Measurements from ENCODE around the gene ITGB3.
"Not testable (repeated sequence)": the region's sequence is repeated elsewhere in the genome, so short reads cannot be mapped to it uniquely, and the experiment has no call there.

The ITGB3 gene

DNA sequence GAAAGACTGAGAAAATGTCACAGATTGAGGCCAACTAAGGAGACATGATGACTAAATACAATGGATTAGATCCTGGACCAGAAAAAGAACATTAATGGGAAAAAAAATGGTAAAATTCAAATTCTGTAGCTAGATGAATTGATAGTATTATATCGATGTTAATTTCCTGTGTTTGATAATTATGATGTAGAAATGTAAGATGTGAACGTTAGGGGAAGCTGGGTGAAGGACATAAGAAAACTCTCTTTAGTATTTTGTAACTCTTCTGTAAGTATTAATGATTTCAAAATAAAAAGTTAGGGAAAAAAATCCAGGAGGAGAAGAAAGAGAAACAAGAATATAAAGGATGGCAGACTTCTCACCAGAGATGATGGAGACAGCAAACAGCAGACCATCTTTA lies 2.8 kb upstream of the ITGB3 start:
- DNase-seq: no peak

DNA sequence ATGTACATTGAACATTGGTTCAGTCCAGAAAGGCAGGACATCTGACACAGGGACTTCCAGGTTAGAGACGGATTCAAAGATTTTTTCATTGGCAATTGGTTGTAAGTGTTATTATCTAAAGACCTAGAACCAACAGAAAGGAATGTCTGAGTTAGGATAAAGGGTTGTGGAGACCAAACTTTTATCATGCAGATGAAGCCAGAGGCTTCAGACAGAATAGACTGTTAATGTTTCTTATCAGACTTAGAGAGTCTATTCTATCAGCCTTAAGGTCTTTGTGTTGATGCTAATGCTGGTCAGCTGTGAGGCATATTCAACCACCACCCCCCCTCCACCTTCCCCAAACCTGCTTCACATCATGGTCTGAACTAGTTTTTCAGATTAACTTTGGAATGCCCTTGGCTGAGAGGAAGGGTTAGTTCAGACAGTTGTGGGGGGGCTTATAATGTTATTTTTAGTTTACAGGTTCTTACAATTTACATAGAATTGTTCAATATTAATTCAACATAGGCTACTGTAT lies 2.1 kb upstream of the ITGB3 start:
- no peak for DNase-seq

DNA sequence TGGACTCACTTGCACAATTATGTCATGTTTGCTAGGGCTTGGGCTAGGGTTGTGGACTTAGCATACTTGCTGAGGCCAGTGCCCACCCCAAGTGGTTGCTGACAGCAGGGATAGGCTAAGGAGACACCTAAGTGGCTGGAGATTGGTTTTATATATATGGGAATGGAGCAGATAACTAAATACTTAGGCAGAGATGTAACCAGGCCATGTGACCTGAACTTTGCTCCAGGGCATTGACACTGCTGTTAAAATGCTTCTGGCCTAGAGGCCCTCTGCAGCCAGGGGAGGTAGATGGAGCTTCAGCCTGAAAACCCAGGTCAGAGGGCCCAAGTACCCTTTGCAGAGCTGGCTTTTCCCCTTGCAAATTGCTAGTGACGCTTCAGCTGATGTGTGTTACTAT lies 1.4 kb upstream of the ITGB3 start:
- no peak for DNase-seq

DNA sequence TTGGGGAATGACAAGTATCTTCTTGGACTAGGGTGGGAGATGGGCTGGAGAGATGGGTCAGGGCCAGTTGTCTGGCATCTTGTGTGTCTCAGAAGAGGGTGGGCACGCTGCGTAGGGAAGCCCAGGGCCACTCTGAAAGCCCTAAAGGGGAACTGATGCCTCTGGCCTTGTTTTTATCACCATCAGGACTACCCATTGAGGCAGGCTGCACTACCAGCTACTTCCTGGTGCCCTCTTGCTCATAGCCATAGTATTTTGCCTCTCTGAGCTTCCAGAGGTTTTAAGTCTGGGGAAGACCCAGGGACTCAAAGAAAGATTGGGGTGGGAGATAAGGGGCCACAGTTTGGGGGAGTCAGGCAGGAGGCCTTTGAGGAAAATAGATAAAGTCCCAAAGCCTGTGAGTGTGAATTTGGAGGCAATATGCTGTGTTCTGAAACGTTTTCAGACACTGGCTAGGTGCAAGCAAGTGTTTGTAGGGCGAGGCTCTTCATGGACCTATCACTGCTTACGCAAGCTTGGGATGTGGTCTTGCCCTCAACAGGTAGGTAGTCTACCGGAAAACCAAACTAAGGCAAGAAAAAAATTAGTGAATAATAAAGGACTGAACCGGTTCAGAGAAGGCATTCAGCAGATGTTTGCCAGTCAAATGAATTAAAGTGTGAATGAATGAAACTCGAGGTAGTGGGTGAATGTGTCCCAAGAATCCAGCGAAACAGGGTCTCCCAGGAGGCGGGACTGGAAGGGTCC lies 688 bp upstream of the ITGB3 start:
- no peak for DNase-seq

DNA sequence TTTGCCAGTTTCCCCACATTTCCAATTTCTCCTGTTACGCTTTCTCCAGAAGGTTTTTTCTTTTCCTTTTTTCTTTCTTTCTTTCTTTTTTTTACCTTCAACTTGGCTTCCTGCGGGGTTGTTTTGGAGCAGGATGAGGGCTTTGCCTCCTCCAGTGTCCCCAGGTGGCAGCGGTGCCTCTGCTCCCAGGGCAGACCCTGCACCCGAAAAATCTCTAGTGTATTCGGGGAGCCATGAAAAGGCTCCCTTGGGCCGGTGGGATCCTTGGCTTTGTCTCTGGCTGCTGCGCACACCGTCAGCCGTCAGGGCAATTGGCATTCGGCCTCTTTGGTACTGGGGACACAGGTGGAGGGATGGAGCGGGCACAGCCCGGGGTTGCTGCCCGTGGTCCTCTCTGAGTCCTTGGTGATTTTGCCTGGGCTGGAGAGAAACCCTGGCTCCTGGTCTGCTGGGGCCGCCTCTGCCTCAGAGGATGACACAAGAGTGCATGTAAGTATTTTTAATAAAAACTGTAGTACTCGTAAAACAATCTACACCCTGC lies 846 bp downstream of the ITGB3 start:
- no peak for DNase-seq

DNA sequence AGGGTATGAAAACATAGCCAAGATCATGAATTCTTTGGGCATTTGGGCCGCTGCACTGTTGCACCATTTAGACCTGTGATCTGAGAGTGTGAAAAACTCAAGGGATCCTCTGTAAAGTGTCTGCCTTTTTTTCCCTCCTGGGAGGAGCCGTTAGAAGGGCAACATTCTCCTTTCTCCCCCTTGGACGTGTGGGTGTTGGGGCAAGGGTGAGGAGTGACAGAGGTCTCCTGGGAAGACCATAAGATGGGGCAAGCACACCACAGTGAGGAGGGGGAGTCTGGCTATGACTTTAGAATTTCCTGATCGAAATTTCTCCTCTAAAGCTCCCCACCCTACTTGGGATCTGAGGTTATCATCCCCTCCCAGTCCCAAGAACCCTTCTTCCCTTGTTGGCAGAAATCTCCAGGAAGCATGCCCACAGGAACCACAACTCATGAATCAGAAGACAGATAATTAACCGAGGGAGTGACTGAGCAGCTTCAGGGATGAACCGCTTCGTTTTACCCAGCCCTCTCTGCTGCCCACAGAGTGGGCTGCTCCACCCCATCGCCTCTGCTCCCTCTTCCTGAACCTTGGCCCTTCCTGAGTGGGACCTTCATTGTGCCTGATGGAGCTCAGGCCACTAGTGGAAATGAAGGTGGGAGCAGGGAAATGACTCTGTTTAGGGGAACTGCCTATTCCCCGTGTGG lies 4.2 kb downstream of the ITGB3 start:
- no peak for DNase-seq

DNA sequence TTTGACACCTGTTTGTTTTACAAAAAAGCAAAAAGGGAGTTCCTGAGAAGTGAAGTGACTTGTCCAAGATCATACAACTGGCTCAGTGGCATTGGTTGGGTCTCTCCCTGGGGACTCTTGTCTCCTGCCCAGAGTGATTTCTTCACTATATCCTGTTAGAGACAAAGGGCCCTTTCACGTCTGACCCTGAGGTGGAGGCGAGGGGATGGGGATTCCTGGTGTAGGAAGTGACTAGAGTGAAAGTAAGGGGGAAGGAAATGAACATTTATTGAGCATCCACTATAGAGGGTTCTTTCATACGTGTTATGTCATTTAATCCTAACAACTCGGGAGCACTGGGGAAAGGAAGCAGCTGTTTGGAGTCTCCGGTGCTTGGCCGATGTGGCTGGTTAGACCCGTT lies 9.0 kb downstream of the ITGB3 start:
- DNase-seq: no peak

DNA sequence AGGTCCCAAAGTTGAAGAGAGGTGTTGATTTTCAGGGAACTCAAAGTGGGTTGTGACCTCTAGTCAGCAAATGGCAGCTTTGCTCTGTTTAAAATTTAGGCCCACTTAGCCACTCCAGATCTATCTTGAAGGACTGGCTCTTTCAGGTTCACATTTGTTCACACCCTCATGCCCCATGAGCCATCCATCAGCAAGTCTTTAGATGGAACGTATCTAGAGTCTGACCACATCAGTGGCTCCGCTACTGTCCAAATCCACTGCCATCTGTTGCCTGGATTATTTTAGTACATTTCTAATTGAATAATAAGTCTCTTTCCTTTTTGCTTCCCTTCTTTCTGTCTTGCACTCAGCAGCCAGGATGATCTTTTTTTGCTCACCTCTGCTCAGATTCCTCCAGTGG lies 10.5 kb downstream of the ITGB3 start:
- DNase-seq: no peak

DNA sequence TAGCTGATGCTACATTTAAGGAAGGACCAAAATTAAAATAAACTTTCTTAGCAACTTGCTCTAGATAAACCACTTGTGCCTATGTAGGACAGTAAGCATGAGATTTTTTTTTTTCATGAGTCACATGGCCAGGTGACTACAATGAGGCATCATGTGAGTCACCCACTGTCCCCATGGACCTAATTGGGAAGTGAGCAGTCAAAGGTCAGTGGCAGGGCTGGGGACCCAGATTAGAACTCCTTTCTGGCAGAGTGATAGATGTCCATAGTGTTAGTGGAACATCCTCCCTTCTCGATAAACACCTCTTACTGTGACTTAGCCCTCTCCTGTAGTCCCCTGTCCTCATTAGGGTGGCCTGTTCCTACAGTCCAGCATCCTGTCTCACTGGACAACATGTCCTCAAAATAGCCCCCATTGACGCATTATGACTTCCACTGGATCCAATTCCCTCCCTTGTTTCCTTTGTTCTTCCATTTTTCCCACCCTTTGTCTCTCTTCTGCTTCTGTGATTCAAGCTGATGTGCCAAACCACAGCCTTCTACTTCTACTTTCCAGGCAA lies 12.4 kb downstream of the ITGB3 start:
- no peak for DNase-seq

DNA sequence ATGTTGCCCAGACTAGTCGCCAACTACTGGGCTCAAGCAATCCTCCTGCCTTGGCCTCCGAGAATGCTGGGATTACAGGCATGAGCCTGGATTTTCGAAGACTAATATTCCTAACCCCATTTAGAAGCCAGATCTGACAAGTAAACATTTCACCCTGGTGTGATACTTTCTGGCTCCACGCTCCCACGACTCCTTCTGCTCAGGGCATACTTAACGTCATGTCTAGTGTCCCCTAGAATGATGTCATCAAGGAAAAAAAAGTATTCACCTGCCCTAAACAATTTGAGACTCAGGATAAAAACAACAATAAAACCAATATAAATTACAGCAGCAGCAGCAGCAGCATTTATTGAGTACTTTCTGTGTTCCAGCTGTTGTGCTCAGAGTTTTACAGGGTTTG lies 13.2 kb downstream of the ITGB3 start:
- DNase-seq: no peak

DNA sequence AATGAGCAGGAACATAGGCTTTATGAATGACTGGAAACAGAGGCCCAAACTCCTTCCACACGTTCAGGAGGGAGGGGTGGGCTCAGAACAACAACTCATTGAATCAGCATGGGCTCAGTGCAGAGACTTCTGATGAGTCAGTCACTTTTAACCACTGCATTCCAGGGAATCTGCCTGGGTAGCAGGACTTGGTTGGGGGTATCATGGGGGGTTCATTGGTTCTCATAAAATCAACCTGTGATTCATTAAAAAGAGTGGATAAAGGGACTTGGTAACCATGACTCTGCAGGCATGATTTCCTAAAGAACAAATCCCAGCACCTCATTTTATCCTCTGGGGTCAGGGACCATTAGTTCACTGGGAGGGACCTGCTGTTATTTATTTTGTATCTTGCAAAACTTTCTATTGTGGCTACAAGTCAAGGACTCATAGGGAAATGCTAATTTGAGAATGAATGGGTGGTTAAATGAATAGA lies 13.8 kb downstream of the ITGB3 start:
- no peak for DNase-seq

DNA sequence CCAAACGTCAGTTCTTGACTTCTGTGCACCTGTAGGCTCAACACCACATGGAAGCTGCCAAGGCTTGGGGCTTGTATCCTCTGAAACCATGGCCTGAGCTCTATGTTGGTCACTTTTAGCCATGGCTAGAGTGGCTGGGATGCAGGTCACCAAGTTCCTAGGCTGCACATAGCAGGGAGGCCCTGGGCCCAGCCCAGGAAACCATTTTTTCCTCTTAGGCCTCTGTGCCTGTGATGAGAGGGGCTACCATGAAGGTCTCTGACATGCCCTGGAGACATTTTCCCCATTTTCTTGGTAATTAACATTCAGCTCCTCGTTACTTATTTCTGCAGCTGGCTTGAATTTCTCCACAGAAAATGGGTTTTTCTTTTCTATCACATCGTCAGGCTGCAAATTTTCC lies 15.3 kb downstream of the ITGB3 start:
- DNase-seq: not testable (repeated sequence)

DNA sequence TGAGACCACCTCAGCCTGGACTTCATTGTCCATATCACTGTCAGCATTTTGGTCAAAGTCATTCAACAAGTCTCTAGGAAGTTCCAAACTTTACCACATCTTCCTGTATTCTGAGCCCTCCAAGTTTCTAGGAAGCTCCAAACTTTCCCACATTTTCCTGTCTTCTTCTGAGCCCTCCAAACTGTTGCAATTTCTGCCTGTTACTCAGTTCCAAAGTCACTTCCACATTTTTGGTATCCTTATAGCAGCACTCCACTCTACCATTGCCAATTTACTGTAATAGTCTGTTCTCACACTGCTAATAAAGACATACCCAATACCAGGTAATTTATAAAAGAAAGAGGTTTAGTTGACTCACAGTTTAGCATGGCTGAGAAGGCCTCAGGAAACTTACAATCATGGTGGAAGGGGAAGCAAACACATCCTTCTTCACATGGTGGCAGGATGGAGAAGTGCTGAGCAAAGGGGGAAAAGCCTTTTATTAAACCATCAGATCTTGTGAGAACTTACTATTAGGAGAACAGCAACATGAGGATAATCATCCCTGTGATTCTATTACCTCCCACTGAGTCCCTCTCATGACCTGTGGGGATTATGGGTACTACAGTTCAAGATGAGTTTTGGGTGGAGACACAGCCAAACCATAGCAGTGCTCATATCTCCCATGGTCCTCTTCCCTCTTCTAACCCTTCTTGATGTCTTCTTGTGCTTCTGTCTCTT lies 16.1 kb downstream of the ITGB3 start:
- DNase-seq: not testable (repeated sequence)

DNA sequence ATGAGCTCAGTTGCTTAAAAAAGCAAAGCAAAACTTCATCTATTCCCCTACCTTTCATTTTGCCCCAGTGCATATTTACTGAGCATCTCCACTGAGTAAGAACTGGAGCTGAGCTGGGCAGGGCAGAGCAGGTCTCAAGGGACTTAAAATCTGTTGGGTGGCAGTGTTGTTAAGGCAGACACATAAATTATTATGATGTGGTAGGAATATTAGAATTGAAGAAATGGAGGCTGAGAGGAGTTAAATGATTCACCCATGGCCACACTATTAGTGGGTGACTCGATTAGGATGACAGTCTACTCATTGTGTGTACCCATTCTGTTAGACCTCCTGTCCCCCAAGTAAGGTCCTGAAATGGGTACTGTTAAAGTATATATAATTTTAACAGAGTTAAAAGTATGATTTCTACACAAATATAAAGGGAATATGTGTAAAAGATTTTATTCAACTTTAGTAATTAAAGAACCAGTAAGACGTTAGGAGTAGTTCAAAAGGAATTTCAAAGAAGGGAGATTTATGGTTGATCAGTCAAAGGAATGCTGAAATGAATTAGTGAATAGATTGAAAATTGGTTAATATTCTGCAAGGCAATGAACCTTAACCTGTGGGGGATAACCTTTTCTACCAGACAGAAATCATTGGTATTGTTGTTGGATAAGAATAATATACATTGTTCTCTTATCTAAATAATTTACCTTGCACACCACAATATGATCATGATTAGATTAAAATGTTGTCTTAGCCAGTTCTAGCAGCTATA lies 17.5 kb downstream of the ITGB3 start:
- no peak for DNase-seq

DNA sequence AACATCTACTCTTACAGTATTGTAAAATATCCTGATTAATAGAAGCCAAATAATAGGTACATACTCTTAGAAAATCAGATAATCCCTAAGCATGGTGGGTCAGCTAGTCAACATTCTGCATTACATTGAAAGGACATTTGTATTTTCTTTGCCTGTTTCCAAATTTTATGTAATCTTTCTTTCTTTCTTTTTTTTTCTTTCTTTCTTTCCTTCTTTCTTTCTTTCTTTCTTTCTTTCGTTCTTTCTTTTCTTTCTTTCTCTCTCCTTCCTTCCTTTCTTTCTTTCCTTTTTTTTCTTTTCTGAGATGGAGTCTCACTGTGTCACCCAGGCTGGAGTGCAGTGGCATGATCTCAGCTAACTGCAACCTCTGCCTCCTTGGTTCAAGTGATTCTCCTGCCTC lies 18.9 kb downstream of the ITGB3 start:
- no peak for DNase-seq

DNA sequence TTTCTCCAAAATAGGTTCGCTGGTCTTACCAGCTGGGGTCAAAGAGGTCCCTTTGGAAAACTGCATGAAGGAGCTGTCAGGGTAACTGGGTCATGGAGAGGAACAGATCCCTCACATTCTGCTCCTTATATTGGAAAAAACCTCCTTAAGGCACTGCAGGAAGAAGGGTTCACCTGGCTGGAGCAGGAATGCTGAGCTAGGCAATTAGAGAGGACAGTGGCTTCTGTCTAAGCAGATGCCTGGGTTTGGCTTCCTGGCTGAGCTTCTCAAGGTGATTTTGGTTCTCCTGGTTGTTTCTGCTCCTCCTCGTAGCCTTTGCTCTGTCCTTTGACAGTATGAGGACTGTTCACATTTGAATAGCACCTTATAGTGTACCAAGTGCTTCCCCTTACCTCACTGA lies 19.6 kb downstream of the ITGB3 start:
- DNase-seq: no peak

DNA sequence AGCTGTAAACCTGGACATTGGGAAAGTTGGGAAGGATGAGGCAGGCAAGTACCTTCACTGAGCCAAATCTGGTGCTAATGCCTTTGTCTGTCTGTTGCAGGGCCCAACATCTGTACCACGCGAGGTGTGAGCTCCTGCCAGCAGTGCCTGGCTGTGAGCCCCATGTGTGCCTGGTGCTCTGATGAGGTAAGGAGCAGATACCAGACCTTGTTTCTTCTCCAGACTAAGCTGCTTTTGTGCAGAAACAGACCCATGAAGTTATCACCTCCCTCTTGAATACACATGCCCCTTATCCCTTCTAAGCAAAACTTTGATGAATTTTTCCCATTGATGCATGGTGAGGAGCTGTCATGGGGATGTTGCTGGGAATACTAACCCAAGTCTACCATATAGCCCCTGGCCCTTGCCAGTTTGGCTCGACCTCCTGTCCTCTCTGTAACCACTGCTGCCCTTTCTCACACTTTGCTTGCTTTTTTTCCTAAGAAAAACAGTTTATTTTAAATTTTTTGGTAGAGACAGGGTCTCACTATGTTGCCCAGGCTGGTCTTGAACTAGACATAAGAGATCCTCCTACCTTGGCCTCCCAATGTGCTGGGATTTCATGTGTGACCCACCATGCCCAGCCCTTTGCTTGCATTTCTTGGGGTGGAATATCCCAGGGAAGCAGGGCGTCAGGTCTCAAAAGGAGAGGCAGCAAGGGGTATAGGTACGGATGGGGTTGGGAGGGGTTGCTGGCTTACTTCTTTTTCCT lies 20.9 kb downstream of the ITGB3 start:
- no peak for DNase-seq

DNA sequence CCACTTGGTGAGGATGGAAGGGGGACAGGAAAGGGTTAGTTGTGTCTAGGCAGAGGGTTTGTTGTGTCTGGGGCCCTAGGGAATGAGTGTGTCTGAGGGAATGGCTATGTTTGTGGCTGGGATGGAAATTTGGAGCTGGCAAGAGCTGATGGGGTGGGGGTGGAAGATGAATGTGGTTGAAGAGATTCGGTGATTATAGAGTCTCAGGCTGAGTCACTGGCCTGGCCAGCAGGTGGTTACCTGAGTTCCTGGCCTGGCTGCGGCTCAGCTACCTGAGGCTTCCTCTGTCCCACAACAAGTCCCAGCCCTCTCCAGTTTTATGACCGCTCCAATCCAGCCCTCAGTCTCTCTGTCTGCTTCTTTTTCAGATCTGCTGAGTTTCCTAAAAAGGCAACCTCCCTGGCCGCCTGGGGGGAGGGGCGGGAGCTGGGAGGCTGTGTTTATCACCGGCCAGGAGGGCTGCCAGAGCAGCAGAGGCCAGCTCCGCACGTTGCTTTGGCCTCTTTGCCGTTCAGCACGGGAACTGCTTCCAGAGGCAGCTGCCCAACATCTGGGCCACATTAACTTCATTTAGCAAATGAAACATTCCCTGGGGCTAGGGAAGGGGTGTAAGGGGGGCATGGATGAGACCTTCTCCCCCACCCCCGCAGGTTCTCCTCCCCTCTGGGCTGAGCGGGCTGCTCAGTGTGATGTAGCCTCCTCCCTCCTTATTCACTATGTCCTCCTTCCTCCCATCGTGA lies 21.8 kb downstream of the ITGB3 start:
- no peak for DNase-seq

DNA sequence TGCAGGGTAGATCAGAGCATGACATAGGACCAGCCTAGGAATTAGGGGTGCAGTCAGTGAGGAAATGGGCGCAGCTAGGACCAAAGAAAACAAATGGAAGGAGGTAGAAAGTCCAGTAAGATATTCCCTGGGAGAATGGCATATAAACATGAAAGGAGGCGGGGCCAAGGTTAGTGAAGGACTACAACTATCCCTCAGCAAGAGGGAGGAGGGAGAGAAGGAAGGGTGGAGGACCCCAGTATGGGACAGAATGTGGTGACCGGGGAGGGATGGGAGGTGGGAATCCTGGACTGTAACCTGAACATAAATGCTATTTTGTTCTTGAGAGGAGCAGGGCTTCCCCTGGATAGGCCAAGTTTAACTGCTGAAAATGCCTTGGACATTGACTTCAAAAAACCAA lies 22.8 kb downstream of the ITGB3 start:
- DNase-seq: no peak

DNA sequence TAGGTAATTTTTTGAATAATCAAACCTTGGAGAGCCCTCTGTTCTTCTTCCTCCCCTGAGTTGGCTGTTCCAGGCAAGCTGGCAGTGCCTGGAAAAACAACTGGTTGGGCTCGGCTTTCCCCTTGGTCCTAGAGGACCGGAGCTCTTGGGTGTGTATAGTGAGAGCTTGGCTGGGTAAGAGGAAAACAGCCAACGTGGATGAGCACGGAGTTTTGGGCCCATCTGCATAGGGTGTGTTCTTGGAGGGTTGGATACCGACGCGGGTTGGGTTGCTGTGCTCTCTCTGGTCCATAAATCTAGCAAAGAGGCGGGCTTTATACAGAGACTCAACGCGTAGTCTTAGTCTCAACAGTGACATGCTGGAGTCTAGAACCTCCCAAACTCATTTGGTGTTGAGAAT lies 23.2 kb downstream of the ITGB3 start:
- peak; percentile 21 for DNase-seq

DNA sequence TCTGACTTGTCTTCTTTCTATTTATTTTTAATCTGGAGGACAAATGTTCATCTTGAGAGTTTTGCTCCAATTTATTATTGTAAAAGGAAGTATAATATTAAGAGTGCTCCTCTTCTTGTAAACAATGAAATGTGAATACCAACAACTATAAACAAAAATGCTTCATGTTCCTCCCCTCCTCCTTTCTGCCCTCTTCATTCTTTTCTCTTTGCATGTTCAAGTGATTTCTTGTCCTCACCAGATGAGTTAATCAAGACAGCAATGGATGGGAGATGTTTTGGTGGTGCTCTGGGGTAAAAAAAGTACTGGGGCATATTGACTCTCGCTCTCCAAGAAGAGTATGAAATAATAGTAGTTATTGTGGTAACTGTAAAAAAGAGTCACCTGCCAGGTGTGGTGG lies 24.3 kb downstream of the ITGB3 start:
- DNase-seq: no peak

All from midbrain (tissue), 1 donor.